Measurements from ENCODE around the gene APLNR. TPM values are rescaled to one million over a fixed set of nuclear protein-coding genes. Genes with fewer than 3 reads are reported as not detected.

The APLNR gene
- total and polyA plus RNA-seq, 2 of the 8 experiments (the other 6 are each of a cell fraction or from before 2014, with no cell fraction given) = 0.80 TPM; not detected in 1

DNA sequence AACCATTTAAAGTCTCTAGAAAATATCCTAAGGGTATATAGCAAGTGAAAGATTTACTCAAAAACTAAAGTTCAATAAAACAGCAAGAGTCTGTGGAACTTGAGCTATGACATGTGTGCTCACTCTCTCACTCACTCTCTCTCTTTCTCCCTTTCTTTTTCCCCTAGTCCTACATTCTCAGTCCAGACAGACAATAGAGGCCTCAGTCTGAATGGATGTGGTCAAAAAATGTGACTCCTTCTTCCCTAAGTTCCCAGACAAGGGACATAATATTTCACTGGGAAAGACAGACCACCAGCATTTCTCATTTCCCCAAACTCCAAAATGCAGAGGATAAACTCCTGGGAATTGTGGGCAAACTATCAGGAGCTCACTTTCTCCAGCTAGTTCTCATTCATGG lies 17.6 kb upstream of the APLNR start:
- no peak overlapping the region for H2BK20ac ChIP-seq (ENCODE audit: low read length)
- FAIRE-seq (no peak), DNase-seq (ENCODE audit: low read depth in 1 of 2, low spot score in 2 of 2) (no peak)
- H4K20me1 ChIP-seq (replicated peaks in 1 of 2; ENCODE audit: control insufficient read depth in 1 of 2, insufficient read depth in 2 of 2, low read length in 2 of 2) = no peaks in the 10 kb centered on the region
- H3K56ac ChIP-seq (replicated peaks; ENCODE audit: insufficient read length, low read depth, low read length) = no peak overlapping the region
- H4K8ac ChIP-seq (ENCODE audit: extremely low read depth, insufficient read depth, low read length) = no peak overlapping the region
- no peaks in the 10 kb centered on the region for H3K36me3 ChIP-seq (ENCODE audit: control insufficient read depth in 2 of 4, insufficient read depth in 4 of 4, low read length in 3 of 4)
- H4K5ac ChIP-seq (ENCODE audit: insufficient read length, low read depth, low read length) = no peak overlapping the region
- H3K4me2 ChIP-seq (ENCODE audit: insufficient read depth in 1 of 2, low read depth in 2 of 2, low read length in 2 of 2) = no peak overlapping the region
- no peak overlapping the region for H2BK5ac ChIP-seq (ENCODE audit: low read depth, low read length)
- no peak overlapping the region for H2AK5ac ChIP-seq (ENCODE audit: low read depth, low read length)
- H3K23ac ChIP-seq (ENCODE audit: insufficient read length) = no peak overlapping the region
- no peak overlapping the region for H3K9ac ChIP-seq (replicated peaks in 1 of 4; ENCODE audit: extremely low read depth in 1 of 4, low read depth in 3 of 4, low read length in 3 of 4)
- H3K18ac ChIP-seq (ENCODE audit: extremely low read depth, low read length) = no peak overlapping the region
- H3K79me1 ChIP-seq (ENCODE audit: low read depth, low read length) = no peaks in the 10 kb centered on the region
- H2AFZ ChIP-seq (ENCODE audit: low read length) = no peak overlapping the region
- no peak for TF ChIP-seq NANOG (IDR thresholded peaks at IDR 0.05; ENCODE audit: insufficient read depth, low read depth, low read length, poor library complexity, severe bottlenecking)
- TF ChIP-seq CTBP2 (IDR thresholded peaks at IDR 0.05; ENCODE audit: borderline replicate concordance, insufficient read depth, insufficient read length, low read length) = no peak
- no peak for TF ChIP-seq POLR2A (IDR thresholded peaks at IDR 0.05; ENCODE audit: control extremely low read depth in 1 of 2, low read depth in 2 of 2, low read length in 2 of 2)
- TF ChIP-seq EP300 (IDR thresholded peaks at IDR 0.05; ENCODE audit: borderline replicate concordance in 1 of 2, low read depth in 2 of 2, low read length in 2 of 2) = no peak
- TF ChIP-seq, protein P1, sequence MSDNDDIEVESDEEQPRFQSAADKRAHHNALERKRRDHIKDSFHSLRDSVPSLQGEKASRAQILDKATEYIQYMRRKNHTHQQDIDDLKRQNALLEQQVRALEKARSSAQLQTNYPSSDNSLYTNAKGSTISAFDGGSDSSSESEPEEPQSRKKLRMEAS (IDR thresholded peaks at IDR 0.05) = no peak
- TF ChIP-seq BCL11A (IDR thresholded peaks at IDR 0.05; ENCODE audit: low read depth in 2 of 2, low read length in 2 of 2) = no peak
- TF ChIP-seq CEBPB (IDR thresholded peaks at IDR 0.05; ENCODE audit: low read depth, low read length) = no peak
- no peak for TF ChIP-seq TAF7 (optimal IDR thresholded peaks at IDR 0.05; ENCODE audit: borderline replicate concordance, low read depth, low read length)
- TF ChIP-seq HDAC2 (IDR thresholded peaks at IDR 0.05; ENCODE audit: borderline replicate concordance in 1 of 2, low read depth in 2 of 2, low read length in 2 of 2) = no peak
- no peak for TF ChIP-seq GABPA (IDR thresholded peaks at IDR 0.05; ENCODE audit: borderline replicate concordance, insufficient read depth, low read length)
- TF ChIP-seq POLR2AphosphoS5 (IDR thresholded peaks at IDR 0.05; ENCODE audit: low read depth, low read length) = no peak
- no peak for TF ChIP-seq POU5F1 (IDR thresholded peaks at IDR 0.05; ENCODE audit: low read depth, low read length)
- no peak for TF ChIP-seq YY1 (IDR thresholded peaks at IDR 0.05; ENCODE audit: low read depth, low read length)
- no peak for TF ChIP-seq RFX5 (IDR thresholded peaks at IDR 0.05; ENCODE audit: borderline replicate concordance, low read depth, low read length)
- TF ChIP-seq ZNF274 (IDR thresholded peaks at IDR 0.05; ENCODE audit: borderline replicate concordance, extremely low read depth, low read length) = no peak
- no peaks in the 10 kb centered on the region for H3K4me1 ChIP-seq (replicated peaks in 1 of 4; ENCODE audit: control insufficient read depth in 3 of 4, insufficient read depth in 4 of 4, low read length in 3 of 4)
- no peak overlapping the region for H4K91ac ChIP-seq (replicated peaks; ENCODE audit: insufficient read length, low read length)
- no peak overlapping the region for H2BK15ac ChIP-seq (ENCODE audit: low read length)
- no peak overlapping the region for H3K4ac ChIP-seq (replicated peaks; ENCODE audit: insufficient read length, low read depth, low read length)
- no peak overlapping the region for H3K14ac ChIP-seq (ENCODE audit: insufficient read length)
- H2BK120ac ChIP-seq (replicated peaks; ENCODE audit: low read depth, low read length) = no peak overlapping the region
- no peaks in the 10 kb centered on the region for H3K79me2 ChIP-seq (ENCODE audit: control insufficient read depth in 1 of 2, insufficient read depth in 2 of 2, low read length in 2 of 2)
- ChIA-PET CTCF (ENCODE audit: partially characterized antibody) (interaction anchor here (0.6 to 33.7 kb wide), 5 partner anchors 15 to 414 kb away, joined by 3 to 942 read pairs (median 6); no protein-coding TSS in a partner anchor), POLR2A (ENCODE audit: partially characterized antibody) (no interaction called here)
- H3K4me3 ChIP-seq (ENCODE audit: extremely low read depth in 1 of 4, insufficient read depth in 2 of 4, low read depth in 3 of 4, low read length in 4 of 4) = no peak overlapping the region
- no peaks in the 10 kb centered on the region for H3K9me3 ChIP-seq (ENCODE audit: insufficient read depth in 2 of 2, low read depth in 1 of 2, low read length in 1 of 2)
- no peak overlapping the region for H3K27ac ChIP-seq (ENCODE audit: low read depth, low read length)
- H3K27me3 ChIP-seq (replicated peaks in 1 of 4; ENCODE audit: control insufficient read depth in 3 of 4, extremely low read depth in 1 of 4, insufficient read depth in 3 of 4, low read length in 3 of 4) = no peaks in the 10 kb centered on the region
- no peak overlapping the region for H2BK12ac ChIP-seq (ENCODE audit: low read depth, low read length)
- no peaks in the 10 kb centered on the region for H3K23me2 ChIP-seq (ENCODE audit: low read depth, low read length)
